Measurements from ENCODE around the gene SLC6A6.

DNA sequence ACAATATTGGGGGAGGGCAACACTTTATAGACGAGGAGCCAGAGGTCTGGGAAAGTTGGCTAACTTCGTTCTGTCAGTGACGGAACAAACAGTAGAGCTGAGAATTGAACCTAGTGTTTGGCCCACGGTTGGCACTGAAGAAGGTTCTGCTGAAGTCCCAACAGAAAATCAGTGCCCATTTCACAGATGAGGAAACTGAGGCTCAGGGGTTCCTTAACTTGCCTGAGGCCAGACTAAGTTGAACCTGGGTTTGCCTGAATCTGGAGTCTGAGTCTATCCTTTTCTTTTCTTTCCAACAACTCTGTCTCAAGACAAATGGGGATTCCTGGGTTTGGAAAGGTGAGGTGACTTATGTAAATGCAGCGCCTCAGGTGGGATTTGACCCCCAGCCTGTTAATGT is 55.1 kb downstream of the SLC6A6 start:
- TF ChIP-seq EZH2 (IDR thresholded peaks at IDR 0.05; ENCODE audit: insufficient read depth, poor library complexity, severe bottlenecking) (no peak), EZH2phosphoT487 (IDR thresholded peaks at IDR 0.05; ENCODE audit: insufficient read depth, low read depth) (no peak)
